Body of pancreas (tissue), 4 donors: ENCODE results near the gene PPP4R4.

Experiments used
- CTCF ChIP-seq, 7 experiments: fragments of 450-650 bp in 4 of 7; fragments of 200-600 bp in 3 of 7; sonication (generic) in 3 of 7; IDR thresholded peaks; one replicate each; pipeline ENCODE4 v1.5.1; 2016 to 2019; ENCODE audit warnings: antibody characterized with exemption in 7 of 7
- POLR2A ChIP-seq, 3 donors: fragments of 450-650 bp; IDR thresholded peaks; one replicate each; pipeline ENCODE4 v1.6.1; 2016; ENCODE audit warnings: antibody characterized with exemption in 3 of 3, mild to moderate bottlenecking in 2 of 3

GRCh38 chr14:94217116-94217515, 43.0 kb downstream of the PPP4R4 start:
- no peak for TF ChIP-seq POLR2A (IDR thresholded peaks at IDR 0.05)
- TF ChIP-seq CTCF (IDR thresholded peaks at IDR 0.05) = no peak
